Left cardiac atrium (tissue), 4 donors: ENCODE data around the gene OR51L1. TPM values are rescaled to one million over a fixed set of nuclear protein-coding genes. Genes with fewer than 3 reads are reported as not detected.

Experiments used
- ATAC-seq, 2 donors: fragments of 200-7000 bp; cut with Tn5 transposase; one replicate each; pipeline ENCODE4 v1.9.1; 2020; ENCODE audit warnings: mild to moderate bottlenecking in 2 of 2, moderate library complexity in 2 of 2
- DNase-seq: peaks from one replicate; pipeline ENCODE4 v3.0.0-alpha.2; 2020
- intact Hi-C, 2 donors: fragments of 100-400 bp; cut with DNase I; formaldehyde crosslinking; loops; one replicate each; pipeline versions ENCODE4 v1.14.1 to v1.15.1; 2022 to 2023
- total RNA-seq, 2 donors: library from RNA; stranded (reverse); fragmentation: NEBNext Ultra II Directional; extraction: Animal tissue kit (Norgen Biotek cat#: 25700); gene quantifications; one replicate each; pipeline ENCODE4 v1.2.1, GENCODE V29; 2021
- donor health status: DM: no; HTN: yes; CAD: no.
- donor health status: DM: no; HTN: yes; CAD: no; lungs with severe emphysema.
- donor health status: DM: yes; HTN: yes; CAD: no.
- donor health status: Dilated cardiomyopathy.

OR51L1 gene
- total RNA-seq, 2 donors from 2014 or later, result not detected

DNA sequence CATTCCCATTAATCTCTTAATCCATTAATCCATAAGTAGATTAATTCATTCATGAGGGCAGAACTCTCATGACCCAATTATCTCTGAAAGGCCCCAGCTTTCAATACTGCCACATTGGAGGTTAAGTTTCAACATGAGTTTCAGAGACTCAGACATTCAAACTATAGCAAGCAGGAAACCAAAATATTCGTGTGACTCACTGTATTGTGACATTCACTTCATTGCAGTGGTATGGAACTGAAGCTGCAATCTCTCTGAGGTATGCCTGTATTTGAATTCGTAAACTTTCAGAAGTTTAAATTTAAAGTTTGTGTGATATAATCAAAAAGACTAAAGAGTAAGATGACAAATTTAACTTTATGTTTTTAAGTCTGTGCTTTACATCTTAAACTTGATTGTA, 48.7 kb downstream of the OR51L1 start:
- ATAC-seq, result no peak
- intact Hi-C loops, result no loop called here

DNA sequence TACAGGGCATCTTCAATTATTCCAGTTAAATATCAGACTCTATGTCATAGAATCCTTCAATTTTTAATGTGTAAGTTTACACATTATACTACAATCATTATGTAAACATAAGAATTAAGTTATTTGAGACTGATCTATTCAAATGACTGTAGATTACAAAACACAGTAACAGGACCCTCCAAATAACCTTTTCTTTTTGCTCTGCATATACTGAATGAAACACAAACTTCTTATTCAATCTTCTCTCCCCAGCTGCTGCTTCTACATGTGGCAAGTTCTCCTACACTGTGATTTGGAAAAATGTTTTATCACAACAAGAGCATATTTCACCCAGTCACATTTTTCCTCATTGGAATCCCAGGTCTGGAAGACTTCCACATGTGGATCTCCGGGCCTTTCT, 51.6 kb downstream of the OR51L1 start, which contains the start of gene OR52J3:
OR52J3 (plus strand) TSS at position 301 of the 400 bp plus-strand sequence; CDS start at position 301, 0 bp downstream.
- intact Hi-C loops, result no loop called here
- ATAC-seq (no peak), DNase-seq (no peak)

More for the DNA sequence above, 48.7 kb downstream of the OR51L1 start:
- no peak for DNase-seq

DNA sequence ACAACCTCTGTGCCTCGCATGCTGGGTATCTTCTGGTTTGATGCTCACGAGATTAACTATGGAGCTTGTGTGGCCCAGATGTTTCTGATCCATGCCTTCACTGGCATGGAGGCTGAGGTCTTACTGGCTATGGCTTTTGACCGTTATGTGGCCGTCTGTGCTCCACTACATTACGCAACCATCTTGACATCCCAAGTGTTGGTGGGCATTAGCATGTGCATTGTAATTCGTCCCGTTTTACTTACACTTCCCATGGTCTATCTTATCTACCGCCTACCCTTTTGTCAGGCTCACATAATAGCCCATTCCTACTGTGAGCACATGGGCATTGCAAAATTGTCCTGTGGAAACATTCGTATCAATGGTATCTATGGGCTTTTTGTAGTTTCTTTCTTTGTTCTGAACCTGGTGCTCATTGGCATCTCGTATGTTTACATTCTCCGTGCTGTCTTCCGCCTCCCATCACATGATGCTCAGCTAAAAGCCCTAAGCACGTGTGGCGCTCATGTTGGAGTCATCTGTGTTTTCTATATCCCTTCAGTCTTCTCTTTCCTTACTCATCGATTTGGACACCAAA, 52.2 kb downstream of the OR51L1 start:
- no peak for DNase-seq
- ATAC-seq, result no peak
- intact Hi-C loops, result no loop called here

Other genes starting within 250 kb of the OR51L1 start
- not detected for gene OR51F1, start 224.9 kb upstream of the OR51L1 start, total RNA-seq
- not detected for gene OR52R1, start 190.5 kb upstream of the OR51L1 start, total RNA-seq
- not detected for gene OR51F2, start 173.5 kb upstream of the OR51L1 start, total RNA-seq
- gene OR51S1, start 145.6 kb upstream of the OR51L1 start, total RNA-seq, result not detected
- not detected for gene OR51T1, start 113.0 kb upstream of the OR51L1 start, total RNA-seq
- gene OR51A7, start 91.1 kb upstream of the OR51L1 start, total RNA-seq, result not detected
- gene OR51G2, start 75.5 kb upstream of the OR51L1 start, total RNA-seq, result not detected
- gene OR51G1, start 70.5 kb upstream of the OR51L1 start, total RNA-seq, result not detected
- gene OR51A4, start 47.2 kb upstream of the OR51L1 start, total RNA-seq, result not detected
- not detected for gene OR51A2, start 39.1 kb upstream of the OR51L1 start, total RNA-seq
- gene OR52J3, start 51.7 kb downstream of the OR51L1 start, total RNA-seq, result not detected
- gene OR52E2, start 64.8 kb downstream of the OR51L1 start, total RNA-seq, result not detected
- gene OR52E1, start 74.7 kb downstream of the OR51L1 start, total RNA-seq, result not detected
- gene OR52A5, start 143.5 kb downstream of the OR51L1 start, total RNA-seq, result not detected
- not detected for gene OR52A1, start 159.9 kb downstream of the OR51L1 start, total RNA-seq
- not detected for gene OR51V1, start 205.8 kb downstream of the OR51L1 start, total RNA-seq
- 100 to 1,000 TPM in 1 of 2 donors, 10 to 100 TPM in 1; 77.3 to 264 TPM for gene HBB, start 232.2 kb downstream of the OR51L1 start, total RNA-seq
- not detected for gene HBD, start 239.6 kb downstream of the OR51L1 start, total RNA-seq